GM12878 (cell line): ENCODE measurements around the gene AFAP1L2. TPM values are rescaled to one million over a fixed set of nuclear protein-coding genes. Genes with fewer than 3 reads are reported as not detected.

ENCODE experiments used
- CHD1 ChIP-seq: IDR thresholded peaks from 2 replicates; pipeline ENCODE4 v1.6.1; 2012; ENCODE audit warnings: low read depth, low read length, improper control_type of control experiment
- DPF2 ChIP-seq: fragments of 450-650 bp; IDR thresholded peaks from 2 replicates; pipeline ENCODE4 v1.6.1; 2017; ENCODE audit warnings: mild to moderate bottlenecking
- ESRRA ChIP-seq: IDR thresholded peaks from 2 replicates; pipeline ENCODE4 v1.6.1; 2012; ENCODE audit warnings: mild to moderate bottlenecking, low read length, improper control_type of control experiment
- HCFC1 ChIP-seq: fragments of 150-350 bp; IDR thresholded peaks from 2 replicates; pipeline ENCODE4 v1.6.1; 2014; ENCODE audit warnings: low read length
- HDGF ChIP-seq: fragments of 450-650 bp; IDR thresholded peaks from 2 replicates; pipeline ENCODE4 v1.6.1; 2016; ENCODE audit warnings: antibody characterized with exemption
- IKZF1 ChIP-seq: fragments of 450-650 bp; conservative IDR thresholded peaks from 2 replicates; pipeline ENCODE4 v1.6.1; 2017; ENCODE audit warnings: antibody characterized with exemption, mild to moderate bottlenecking
- IRF4 ChIP-seq: IDR thresholded peaks from 2 replicates; pipeline ENCODE4 v1.6.1; 2011; ENCODE audit warnings: low read depth, low read length
- KDM1A ChIP-seq: fragments of 200-600 bp; sonication (generic); IDR thresholded peaks from 2 replicates; pipeline ENCODE4 v1.6.1; 2016; ENCODE audit warnings: borderline replicate concordance
- MTA2 ChIP-seq: fragments of 450-650 bp; IDR thresholded peaks from 2 replicates; pipeline ENCODE4 v1.6.1; 2016; ENCODE audit warnings: low read depth, mild to moderate bottlenecking, moderate library complexity
- MYB ChIP-seq: fragments of 150-350 bp; IDR thresholded peaks from 2 replicates; pipeline ENCODE4 v1.6.1; 2014; ENCODE audit warnings: mild to moderate bottlenecking, low read depth, low read length, borderline replicate concordance
- POLR2AphosphoS2 ChIP-seq: IDR thresholded peaks from 2 replicates; pipeline ENCODE4 v1.6.1; 2011; ENCODE audit warnings: low read depth, mild to moderate bottlenecking, low read length, improper control_type of control experiment, moderate library complexity
- RB1 ChIP-seq: fragments of 450-650 bp; formaldehyde crosslinking; IDR thresholded peaks from 2 replicates; pipeline ENCODE4 v1.6.1; 2017; ENCODE audit warnings: mild to moderate bottlenecking, borderline replicate concordance
- RELA ChIP-seq: fragments of 450-650 bp; IDR thresholded peaks from 2 replicates; pipeline ENCODE4 v1.8.0; 2014; ENCODE audit warnings: borderline replicate concordance; ENCODE audit not compliant: partially characterized antibody
- YY1 ChIP-seq: IDR thresholded peaks from 2 replicates; pipeline ENCODE4 v1.6.1; 2011; ENCODE audit warnings: low read depth, mild to moderate bottlenecking, low read length
- ZNF274 ChIP-seq: IDR thresholded peaks from one replicate; pipeline ENCODE4 v1.8.0; 2011; ENCODE audit not compliant: insufficient read length, insufficient read depth
- ZNF384 ChIP-seq: IDR thresholded peaks from 2 replicates; pipeline ENCODE4 v1.6.1; 2012; ENCODE audit warnings: low read depth, mild to moderate bottlenecking, low read length, improper control_type of control experiment, borderline replicate concordance
- polyA plus RNA-seq, 11 experiments: library from polyadenylated mRNA; depleted of rRNA in 4 of 11; unstranded in 6 of 11; stranded (reverse) in 5 of 11; fragments of >200 nt; fragmentation: Nextera tagmentation in 4 of 11; fragmentation: Illumina TruSeq in 1 of 11; extraction: Ambion mirVana in 4 of 11; extraction: Trizol in 1 of 11; gene quantifications; 1 replicate in 1 of 11; 2 replicates in 10 of 11; pipeline versions ENCODE4 v1.2.1 to v1.2.3, GENCODE V29; 2011 to 2016; ENCODE audit warnings: inconsistent platforms in 2 of 11, missing spikeins in 2 of 11, low read depth in 1 of 11
- total RNA-seq, 4 experiments: library from RNA; depleted of rRNA in 3 of 4; stranded (reverse); fragments of >200 nt in 3 of 4; fragmentation: Illumina TruSeq in 1 of 4; extraction: Trizol in 1 of 4; gene quantifications; 2 replicates each; pipeline versions ENCODE4 v1.2.1 to v1.2.3, GENCODE V29; 2013 to 2021
- TF ChIP-seq, protein P1 (sequence below): fragments of 450-650 bp; IDR thresholded peaks from 2 replicates; pipeline ENCODE4 v1.6.1; 2014; ENCODE audit warnings: mild to moderate bottlenecking
- TF ChIP-seq, protein P2 (sequence below): IDR thresholded peaks from 2 replicates; pipeline ENCODE4 v1.6.1; 2012; ENCODE audit warnings: low read depth, low read length, improper control_type of control experiment
- TF ChIP-seq, protein P3 (sequence below): fragments of 450-650 bp; IDR thresholded peaks from 2 replicates; pipeline ENCODE4 v1.6.1; 2017; ENCODE audit warnings: low read depth, mild to moderate bottlenecking, moderate library complexity
- TF ChIP-seq, protein P4 (sequence below), 3 experiments: IDR thresholded peaks in 2 of 3; conservative IDR thresholded peaks in 1 of 3; 2 replicates each; pipeline ENCODE4 v1.5.1; 2011; ENCODE audit warnings: low read depth in 3 of 3, low read length in 3 of 3, mild to moderate bottlenecking in 3 of 3, control low read depth in 2 of 3, moderate library complexity in 2 of 3, inconsistent platforms in 1 of 3, mixed read lengths in 1 of 3; ENCODE audit not compliant: control insufficient read depth in 2 of 3, insufficient read depth in 1 of 3; ENCODE audit errors: extremely low read depth in 1 of 3
- TF ChIP-seq, protein P5 (sequence below): IDR thresholded peaks from 2 replicates; pipeline ENCODE4 v1.6.1; 2012; ENCODE audit warnings: low read depth, low read length, improper control_type of control experiment
- TF ChIP-seq, protein P6 (sequence below): fragments of 450-650 bp; conservative IDR thresholded peaks from 2 replicates; pipeline ENCODE4 v1.6.1; 2017; ENCODE audit warnings: mild to moderate bottlenecking, moderate library complexity

The AFAP1L2 gene
- total and polyA plus RNA-seq, 10 of the 15 experiments (the other 5 are each of a cell fraction or from before 2014, with no cell fraction given): 0.03 to 4.0 (median 0.34) TPM

DNA sequence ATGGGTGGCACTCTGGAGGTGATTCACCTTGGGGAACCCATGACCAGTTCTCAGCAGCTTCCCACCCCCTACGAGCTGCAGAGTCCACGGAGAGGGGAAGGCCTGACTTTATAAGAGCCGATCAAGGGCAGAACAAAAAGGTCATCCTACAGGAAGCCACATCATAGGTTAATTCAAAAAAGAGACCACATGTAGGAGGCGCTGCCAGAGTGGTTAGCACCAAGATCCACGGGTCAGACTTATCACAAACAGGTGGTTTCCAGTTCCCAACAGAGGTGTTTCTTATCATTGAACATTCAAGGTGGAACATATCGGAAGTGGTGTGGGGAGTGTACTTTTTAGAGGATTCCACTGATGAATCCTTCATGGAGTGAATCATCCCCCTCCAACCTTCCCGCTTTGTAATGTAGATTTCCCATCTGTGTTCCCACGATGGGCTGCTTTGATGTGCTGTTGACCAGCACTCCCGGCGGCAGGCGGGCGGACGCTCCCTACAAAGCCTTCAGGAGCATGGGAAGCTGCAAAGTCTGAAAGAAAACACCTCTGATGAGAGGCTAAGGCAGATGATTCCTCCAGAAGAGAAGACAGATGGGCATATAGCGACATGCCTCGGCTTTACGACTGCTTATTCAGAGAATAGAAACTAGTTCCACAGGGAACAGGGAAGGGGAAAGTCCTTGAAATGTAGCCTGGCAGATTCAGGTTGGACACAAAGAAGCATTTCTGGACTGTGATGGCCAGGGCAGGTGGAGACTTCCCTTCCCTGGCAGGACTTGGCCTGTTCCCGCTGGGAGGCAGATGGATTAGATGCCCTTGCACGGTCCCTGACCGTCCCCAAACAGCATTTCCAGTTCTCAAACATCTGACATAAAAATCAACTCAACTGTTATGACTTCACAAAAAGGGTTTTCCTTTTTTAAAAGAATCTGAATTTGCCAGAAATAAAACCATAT is 66.5 kb downstream of the AFAP1L2 start (continued):
- TF ChIP-seq RB1 (no peak), DPF2 (peak; percentile 32; the same call in 1 of the 2 replicates), IRF4 (no peak), KDM1A (no peak), ZNF274 (no peak), ZNF384 (no peak), MYB (no peak), YY1 (no peak), ESRRA (peak; percentile 73; the same call in 1 of the 2 replicates), HCFC1 (no peak), IKZF1 (peak; percentile 76), HDGF (no peak), RELA (no peak), CHD1 (no peak), MTA2 (0 out of 2 replicates have a peak, but pooled peaks have one; percentile 24), POLR2AphosphoS2 (no peak)
- TF ChIP-seq, protein P1, sequence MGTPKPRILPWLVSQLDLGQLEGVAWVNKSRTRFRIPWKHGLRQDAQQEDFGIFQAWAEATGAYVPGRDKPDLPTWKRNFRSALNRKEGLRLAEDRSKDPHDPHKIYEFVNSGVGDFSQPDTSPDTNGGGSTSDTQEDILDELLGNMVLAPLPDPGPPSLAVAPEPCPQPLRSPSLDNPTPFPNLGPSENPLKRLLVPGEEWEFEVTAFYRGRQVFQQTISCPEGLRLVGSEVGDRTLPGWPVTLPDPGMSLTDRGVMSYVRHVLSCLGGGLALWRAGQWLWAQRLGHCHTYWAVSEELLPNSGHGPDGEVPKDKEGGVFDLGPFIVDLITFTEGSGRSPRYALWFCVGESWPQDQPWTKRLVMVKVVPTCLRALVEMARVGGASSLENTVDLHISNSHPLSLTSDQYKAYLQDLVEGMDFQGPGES: no peak
- TF ChIP-seq, protein P2, sequence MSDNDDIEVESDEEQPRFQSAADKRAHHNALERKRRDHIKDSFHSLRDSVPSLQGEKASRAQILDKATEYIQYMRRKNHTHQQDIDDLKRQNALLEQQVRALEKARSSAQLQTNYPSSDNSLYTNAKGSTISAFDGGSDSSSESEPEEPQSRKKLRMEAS: no peak
- TF ChIP-seq, protein P3, sequence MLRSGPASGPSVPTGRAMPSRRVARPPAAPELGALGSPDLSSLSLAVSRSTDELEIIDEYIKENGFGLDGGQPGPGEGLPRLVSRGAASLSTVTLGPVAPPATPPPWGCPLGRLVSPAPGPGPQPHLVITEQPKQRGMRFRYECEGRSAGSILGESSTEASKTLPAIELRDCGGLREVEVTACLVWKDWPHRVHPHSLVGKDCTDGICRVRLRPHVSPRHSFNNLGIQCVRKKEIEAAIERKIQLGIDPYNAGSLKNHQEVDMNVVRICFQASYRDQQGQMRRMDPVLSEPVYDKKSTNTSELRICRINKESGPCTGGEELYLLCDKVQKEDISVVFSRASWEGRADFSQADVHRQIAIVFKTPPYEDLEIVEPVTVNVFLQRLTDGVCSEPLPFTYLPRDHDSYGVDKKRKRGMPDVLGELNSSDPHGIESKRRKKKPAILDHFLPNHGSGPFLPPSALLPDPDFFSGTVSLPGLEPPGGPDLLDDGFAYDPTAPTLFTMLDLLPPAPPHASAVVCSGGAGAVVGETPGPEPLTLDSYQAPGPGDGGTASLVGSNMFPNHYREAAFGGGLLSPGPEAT: 0 out of 2 replicates have a peak, but pooled peaks have one; percentile 32
- TF ChIP-seq, protein P4, sequence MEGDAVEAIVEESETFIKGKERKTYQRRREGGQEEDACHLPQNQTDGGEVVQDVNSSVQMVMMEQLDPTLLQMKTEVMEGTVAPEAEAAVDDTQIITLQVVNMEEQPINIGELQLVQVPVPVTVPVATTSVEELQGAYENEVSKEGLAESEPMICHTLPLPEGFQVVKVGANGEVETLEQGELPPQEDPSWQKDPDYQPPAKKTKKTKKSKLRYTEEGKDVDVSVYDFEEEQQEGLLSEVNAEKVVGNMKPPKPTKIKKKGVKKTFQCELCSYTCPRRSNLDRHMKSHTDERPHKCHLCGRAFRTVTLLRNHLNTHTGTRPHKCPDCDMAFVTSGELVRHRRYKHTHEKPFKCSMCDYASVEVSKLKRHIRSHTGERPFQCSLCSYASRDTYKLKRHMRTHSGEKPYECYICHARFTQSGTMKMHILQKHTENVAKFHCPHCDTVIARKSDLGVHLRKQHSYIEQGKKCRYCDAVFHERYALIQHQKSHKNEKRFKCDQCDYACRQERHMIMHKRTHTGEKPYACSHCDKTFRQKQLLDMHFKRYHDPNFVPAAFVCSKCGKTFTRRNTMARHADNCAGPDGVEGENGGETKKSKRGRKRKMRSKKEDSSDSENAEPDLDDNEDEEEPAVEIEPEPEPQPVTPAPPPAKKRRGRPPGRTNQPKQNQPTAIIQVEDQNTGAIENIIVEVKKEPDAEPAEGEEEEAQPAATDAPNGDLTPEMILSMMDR (IDR thresholded peaks at IDR 0.05 in 2 of 3, conservative IDR thresholded peaks at IDR 0.05 in 1 of 3; ENCODE audit: control insufficient read depth in 2 of 3, extremely low read depth in 1 of 3, insufficient read depth in 1 of 3, low read depth in 3 of 3, low read length in 3 of 3): no peak
- TF ChIP-seq, protein P5, sequence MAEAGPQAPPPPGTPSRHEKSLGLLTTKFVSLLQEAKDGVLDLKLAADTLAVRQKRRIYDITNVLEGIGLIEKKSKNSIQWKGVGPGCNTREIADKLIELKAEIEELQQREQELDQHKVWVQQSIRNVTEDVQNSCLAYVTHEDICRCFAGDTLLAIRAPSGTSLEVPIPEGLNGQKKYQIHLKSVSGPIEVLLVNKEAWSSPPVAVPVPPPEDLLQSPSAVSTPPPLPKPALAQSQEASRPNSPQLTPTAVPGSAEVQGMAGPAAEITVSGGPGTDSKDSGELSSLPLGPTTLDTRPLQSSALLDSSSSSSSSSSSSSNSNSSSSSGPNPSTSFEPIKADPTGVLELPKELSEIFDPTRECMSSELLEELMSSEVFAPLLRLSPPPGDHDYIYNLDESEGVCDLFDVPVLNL: no peak
- TF ChIP-seq, protein P6, sequence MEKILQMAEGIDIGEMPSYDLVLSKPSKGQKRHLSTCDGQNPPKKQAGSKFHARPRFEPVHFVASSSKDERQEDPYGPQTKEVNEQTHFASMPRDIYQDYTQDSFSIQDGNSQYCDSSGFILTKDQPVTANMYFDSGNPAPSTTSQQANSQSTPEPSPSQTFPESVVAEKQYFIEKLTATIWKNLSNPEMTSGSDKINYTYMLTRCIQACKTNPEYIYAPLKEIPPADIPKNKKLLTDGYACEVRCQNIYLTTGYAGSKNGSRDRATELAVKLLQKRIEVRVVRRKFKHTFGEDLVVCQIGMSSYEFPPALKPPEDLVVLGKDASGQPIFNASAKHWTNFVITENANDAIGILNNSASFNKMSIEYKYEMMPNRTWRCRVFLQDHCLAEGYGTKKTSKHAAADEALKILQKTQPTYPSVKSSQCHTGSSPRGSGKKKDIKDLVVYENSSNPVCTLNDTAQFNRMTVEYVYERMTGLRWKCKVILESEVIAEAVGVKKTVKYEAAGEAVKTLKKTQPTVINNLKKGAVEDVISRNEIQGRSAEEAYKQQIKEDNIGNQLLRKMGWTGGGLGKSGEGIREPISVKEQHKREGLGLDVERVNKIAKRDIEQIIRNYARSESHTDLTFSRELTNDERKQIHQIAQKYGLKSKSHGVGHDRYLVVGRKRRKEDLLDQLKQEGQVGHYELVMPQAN: no peak
